ENCODE data around the gene IQSEC3. TPM values are rescaled to one million over a fixed set of nuclear protein-coding genes. Genes with fewer than 3 reads are reported as not detected.
A peak's percentile ranks its signal among the peaks of the same experiment; 100 is the strongest.
"Not testable (repeated sequence)": the region's sequence is repeated elsewhere in the genome, so short reads cannot be mapped to it uniquely, and the experiment has no call there.

The IQSEC3 gene
- total RNA-seq, 1 experiment from 2014 or later, result 1.7 TPM

- ATAC-seq (no peak), DNase-seq (ENCODE audit: low spot score) (no peak)
- Mint-ChIP-seq H3K4me3 (no peak overlapping the region), H3K9me3 (peaks cover 6% of the 10 kb centered on the region), H3K27me3 (ENCODE audit: low read depth) (peaks cover 37% of the 10 kb centered on the region), H3K4me1 (no peaks in the 10 kb centered on the region), H3K36me3 (0 out of 2 replicates have a peak, but pooled peaks cover 3% of the 10 kb centered on the region), H3K27ac (no peak overlapping the region)
- CTCF ChIA-PET, result interaction anchor here (1.0 to 2.1 kb wide), 4 partner anchors 13 to 35 kb away, joined by 3 to 9 read pairs (median 3); no protein-coding TSS in a partner anchor
- TF ChIP-seq ESRRA (CRISPR knock-in tag; IDR thresholded peaks at IDR 0.05; ENCODE audit: borderline replicate concordance) (no peak), FOXP1 (CRISPR knock-in tag; IDR thresholded peaks at IDR 0.05; ENCODE audit: borderline replicate concordance) (no peak), HMGXB4 (CRISPR knock-in tag; IDR thresholded peaks at IDR 0.05) (no peak), ZNF232 (CRISPR knock-in tag; IDR thresholded peaks at IDR 0.05) (no peak), NR3C1 (CRISPR knock-in tag; conservative IDR thresholded peaks at IDR 0.05; ENCODE audit: low read depth) (no peak), MXD4 (CRISPR knock-in tag; IDR thresholded peaks at IDR 0.05; ENCODE audit: borderline replicate concordance) (no peak)
- TF ChIP-seq, protein P1, sequence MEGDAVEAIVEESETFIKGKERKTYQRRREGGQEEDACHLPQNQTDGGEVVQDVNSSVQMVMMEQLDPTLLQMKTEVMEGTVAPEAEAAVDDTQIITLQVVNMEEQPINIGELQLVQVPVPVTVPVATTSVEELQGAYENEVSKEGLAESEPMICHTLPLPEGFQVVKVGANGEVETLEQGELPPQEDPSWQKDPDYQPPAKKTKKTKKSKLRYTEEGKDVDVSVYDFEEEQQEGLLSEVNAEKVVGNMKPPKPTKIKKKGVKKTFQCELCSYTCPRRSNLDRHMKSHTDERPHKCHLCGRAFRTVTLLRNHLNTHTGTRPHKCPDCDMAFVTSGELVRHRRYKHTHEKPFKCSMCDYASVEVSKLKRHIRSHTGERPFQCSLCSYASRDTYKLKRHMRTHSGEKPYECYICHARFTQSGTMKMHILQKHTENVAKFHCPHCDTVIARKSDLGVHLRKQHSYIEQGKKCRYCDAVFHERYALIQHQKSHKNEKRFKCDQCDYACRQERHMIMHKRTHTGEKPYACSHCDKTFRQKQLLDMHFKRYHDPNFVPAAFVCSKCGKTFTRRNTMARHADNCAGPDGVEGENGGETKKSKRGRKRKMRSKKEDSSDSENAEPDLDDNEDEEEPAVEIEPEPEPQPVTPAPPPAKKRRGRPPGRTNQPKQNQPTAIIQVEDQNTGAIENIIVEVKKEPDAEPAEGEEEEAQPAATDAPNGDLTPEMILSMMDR (IDR thresholded peaks at IDR 0.05), result no peak
- TF ChIP-seq, protein P2, sequence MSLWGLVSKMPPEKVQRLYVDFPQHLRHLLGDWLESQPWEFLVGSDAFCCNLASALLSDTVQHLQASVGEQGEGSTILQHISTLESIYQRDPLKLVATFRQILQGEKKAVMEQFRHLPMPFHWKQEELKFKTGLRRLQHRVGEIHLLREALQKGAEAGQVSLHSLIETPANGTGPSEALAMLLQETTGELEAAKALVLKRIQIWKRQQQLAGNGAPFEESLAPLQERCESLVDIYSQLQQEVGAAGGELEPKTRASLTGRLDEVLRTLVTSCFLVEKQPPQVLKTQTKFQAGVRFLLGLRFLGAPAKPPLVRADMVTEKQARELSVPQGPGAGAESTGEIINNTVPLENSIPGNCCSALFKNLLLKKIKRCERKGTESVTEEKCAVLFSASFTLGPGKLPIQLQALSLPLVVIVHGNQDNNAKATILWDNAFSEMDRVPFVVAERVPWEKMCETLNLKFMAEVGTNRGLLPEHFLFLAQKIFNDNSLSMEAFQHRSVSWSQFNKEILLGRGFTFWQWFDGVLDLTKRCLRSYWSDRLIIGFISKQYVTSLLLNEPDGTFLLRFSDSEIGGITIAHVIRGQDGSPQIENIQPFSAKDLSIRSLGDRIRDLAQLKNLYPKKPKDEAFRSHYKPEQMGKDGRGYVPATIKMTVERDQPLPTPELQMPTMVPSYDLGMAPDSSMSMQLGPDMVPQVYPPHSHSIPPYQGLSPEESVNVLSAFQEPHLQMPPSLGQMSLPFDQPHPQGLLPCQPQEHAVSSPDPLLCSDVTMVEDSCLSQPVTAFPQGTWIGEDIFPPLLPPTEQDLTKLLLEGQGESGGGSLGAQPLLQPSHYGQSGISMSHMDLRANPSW (CRISPR knock-in tag; conservative IDR thresholded peaks at IDR 0.05; ENCODE audit: low read depth), result no peak
- POLR2A ChIA-PET, result interaction anchor here (0.6 kb wide), 1 partner anchor 49 kb away, joined by 3 read pairs; no protein-coding TSS in a partner anchor
These were observed 119.5 kb downstream of the IQSEC3 start for GRCh38 chr12:186006-186625.

DNA sequence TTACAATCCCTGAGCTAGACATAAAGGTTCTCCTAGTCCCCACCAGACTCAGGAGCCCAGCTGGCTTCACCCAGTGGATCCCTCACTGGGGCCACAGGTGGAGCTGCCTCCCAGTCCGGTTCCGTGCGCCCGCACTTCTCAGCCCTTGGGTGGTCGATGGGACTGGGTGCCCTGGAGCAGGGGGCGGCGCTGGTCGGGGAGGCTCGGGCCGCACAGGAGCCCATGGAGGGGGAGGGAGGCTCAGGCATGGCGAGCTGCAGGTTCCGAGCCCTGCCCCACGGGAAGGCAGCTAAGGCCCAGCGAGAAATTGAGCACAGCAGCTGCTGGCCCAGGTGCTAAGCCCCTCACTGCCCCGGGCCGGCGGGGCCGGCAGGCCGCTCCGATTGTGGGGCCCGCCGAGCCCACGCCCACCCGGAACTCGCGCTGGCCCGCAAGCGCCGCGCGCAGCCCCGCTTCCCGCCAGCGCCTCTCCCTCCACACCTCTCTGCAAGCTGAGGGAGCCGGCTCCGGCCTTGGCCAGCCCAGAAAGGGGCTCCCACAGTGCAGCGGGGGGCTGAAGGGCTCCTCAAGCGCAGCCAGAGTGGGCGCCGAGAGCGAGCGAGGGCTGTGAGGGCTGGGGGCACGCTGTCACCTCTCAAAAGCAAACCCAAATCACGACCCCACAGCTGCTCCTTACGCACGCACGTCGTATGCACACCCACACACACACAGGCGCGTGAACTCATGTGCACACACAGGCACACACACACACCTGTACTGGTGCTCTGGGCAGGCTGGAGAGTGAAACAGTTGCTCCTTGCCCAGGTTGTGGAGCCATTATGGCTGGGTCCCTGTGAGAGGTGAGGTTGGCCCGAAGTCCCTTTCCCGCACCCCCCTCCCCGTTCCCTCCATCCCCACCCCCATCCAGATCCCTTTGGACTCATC, 121.7 kb downstream of the IQSEC3 start:
- H3K4me1 Mint-ChIP-seq; H3K36me3 Mint-ChIP-seq; H3K27ac Mint-ChIP-seq; H3K9me3 Mint-ChIP-seq; DNase-seq (ENCODE audit: low spot score): not testable (repeated sequence)
- ChIA-PET CTCF (interaction anchor here (0.6 to 4.2 kb wide), 32 partner anchors 9 to 1446 kb away, joined by 3 to 52 read pairs (median 4); no protein-coding TSS in a partner anchor), POLR2A (interaction anchor here (0.8 to 1.6 kb wide), 2 partner anchors 25 to 60 kb away, joined by 5 to 6 read pairs; no protein-coding TSS in a partner anchor)
- peak; percentile 5; the same call in 1 of the 2 replicates for ATAC-seq
- H3K27me3 Mint-ChIP-seq (ENCODE audit: low read depth), result peaks cover 45% of the 10 kb centered on the region
- peak overlapping the region; percentile 85 for H3K4me3 Mint-ChIP-seq

- ChIA-PET CTCF (interaction anchor here (0.6 to 4.2 kb wide), 26 partner anchors 10 to 1445 kb away, joined by 3 to 52 read pairs (median 6); no protein-coding TSS in a partner anchor), POLR2A (interaction anchor here (1.6 kb wide), 1 partner anchor 24 kb away, joined by 5 read pairs; no protein-coding TSS in a partner anchor)
- Mint-ChIP-seq H3K36me3 (0 out of 2 replicates have a peak, but pooled peaks cover 3% of the 10 kb centered on the region), H3K4me1 (no peaks in the 10 kb centered on the region), H3K27ac (no peak overlapping the region), H3K27me3 (ENCODE audit: low read depth) (peaks cover 45% of the 10 kb centered on the region), H3K9me3 (peaks cover 6% of the 10 kb centered on the region), H3K4me3 (peak overlapping the region; percentile 85)
- peak; percentile 84 for ATAC-seq
- DNase-seq (ENCODE audit: low spot score), result peak; percentile 75
- TF ChIP-seq, protein P1 (IDR thresholded peaks at IDR 0.05), result peak; percentile 54; the same call in 1 of the 2 replicates
- peak; percentile 61 for TF ChIP-seq ZNF423 (CRISPR knock-in tag; IDR thresholded peaks at IDR 0.05)
- TF ChIP-seq GABPB1 (CRISPR knock-in tag; IDR thresholded peaks at IDR 0.05), result no peak
- no peak for TF ChIP-seq ZNF416 (CRISPR knock-in tag; IDR thresholded peaks at IDR 0.05)
- no peak for TF ChIP-seq NR2C2 (CRISPR knock-in tag; IDR thresholded peaks at IDR 0.05)
- no peak for TF ChIP-seq TEAD4 (CRISPR knock-in tag; IDR thresholded peaks at IDR 0.05)
- no peak for TF ChIP-seq ATF2 (CRISPR knock-in tag; IDR thresholded peaks at IDR 0.05; ENCODE audit: borderline replicate concordance, low read depth)
- TF ChIP-seq RORB (CRISPR knock-in tag; IDR thresholded peaks at IDR 0.05), result no peak
These were observed 122.5 kb downstream of the IQSEC3 start for GRCh38 chr12:188910-189621.
